Panc1 (cell line): ENCODE results near the gene USP28. TPM values are rescaled to one million over a fixed set of nuclear protein-coding genes. Genes with fewer than 3 reads are reported as not detected.

Source experiments
- ATAC-seq: fragments of 200-7000 bp; cut with Tn5 transposase; 2 replicates; pipeline ENCODE4 v1.9.1; 2020; ENCODE audit warnings: mild to moderate bottlenecking, moderate library complexity
- BruUV-seq: library from RNA; stranded (reverse); fragments of 400-500 nt; replicated peaks from 2 replicates; lab custom pipeline; 2021; lab: Mats Ljungman, UMichigan
- CTCF ChIA-PET: fragments of 300-600 bp; sonication (Branson Sonifier 250); formaldehyde crosslinking; loops from one replicate; lab custom pipeline; 2022; ENCODE audit warnings: antibody characterized with exemption; lab: Charles Lee
- POLR2A ChIA-PET: fragments of 300-600 bp; sonication (Branson Sonifier 250); formaldehyde crosslinking; loops from one replicate; lab custom pipeline; 2022; ENCODE audit warnings: antibody characterized with exemption; lab: Charles Lee
- DNase-seq: peaks from one replicate; pipeline ENCODE4 v3.0.0-alpha.2; 2010; ENCODE audit warnings: low read depth, low spot score
- H3K27ac ChIP-seq: 2 replicates; pipeline ENCODE4 v1.5.1; 2011; ENCODE audit warnings: mild to moderate bottlenecking, low read length, inconsistent platforms
- H3K27me3 ChIP-seq: fragments of 200-500 bp; sonication (Bioruptor generic); 2 replicates; pipeline ENCODE4 v1.6.0; 2014; ENCODE audit warnings: low read length, inconsistent platforms; ENCODE audit not compliant: control insufficient read depth, insufficient read depth
- H3K36me3 ChIP-seq: fragments of 200-500 bp; sonication (Bioruptor generic); 2 replicates; pipeline ENCODE4 v1.5.1; 2014; ENCODE audit warnings: inconsistent platforms, mild to moderate bottlenecking, low read length, moderate library complexity; ENCODE audit not compliant: control insufficient read depth, insufficient read depth
- H3K4me1 ChIP-seq: 2 replicates; pipeline ENCODE4 v1.5.1; 2011; ENCODE audit warnings: inconsistent platforms, mild to moderate bottlenecking, low read length, moderate library complexity; ENCODE audit not compliant: control insufficient read depth, insufficient read depth
- H3K4me3 ChIP-seq, 2 experiments: 2 replicates each; pipeline ENCODE4 v1.5.1; 2011 to 2012; ENCODE audit warnings: low read depth in 2 of 2, low read length in 2 of 2, mild to moderate bottlenecking in 2 of 2, inconsistent platforms in 1 of 2, moderate library complexity in 1 of 2
- H3K9me3 ChIP-seq: fragments of 200-500 bp; sonication (Bioruptor generic); 2 replicates; pipeline ENCODE4 v1.5.1; 2014; ENCODE audit warnings: low read depth, mild to moderate bottlenecking, inconsistent platforms, low read length, moderate library complexity; ENCODE audit not compliant: control insufficient read depth, insufficient read depth
- CTCF ChIP-seq: fragments of 450-650 bp; IDR thresholded peaks from 2 replicates; pipeline ENCODE4 v1.5.1; 2017; ENCODE audit warnings: mild to moderate bottlenecking
- POLR2AphosphoS5 ChIP-seq: IDR thresholded peaks from 2 replicates; pipeline ENCODE4 v1.6.1; 2012; ENCODE audit warnings: mild to moderate bottlenecking, low read depth, low read length, moderate library complexity
- REST ChIP-seq, 2 experiments: IDR thresholded peaks; 2 replicates each; pipeline ENCODE4 v1.6.1; 2011 to 2012; ENCODE audit warnings: low read depth in 2 of 2, control low read depth in 1 of 2, low read length in 1 of 2, mild to moderate bottlenecking in 1 of 2, moderate library complexity in 1 of 2; ENCODE audit not compliant: insufficient read depth in 1 of 2
- SIN3A ChIP-seq: IDR thresholded peaks from 2 replicates; pipeline ENCODE4 v1.6.1; 2012; ENCODE audit warnings: low read depth, mild to moderate bottlenecking, low read length, moderate library complexity, borderline replicate concordance; ENCODE audit not compliant: insufficient read depth
- TCF7L2 ChIP-seq: IDR thresholded peaks from 2 replicates; pipeline ENCODE4 v1.6.1; 2011; ENCODE audit warnings: mild to moderate bottlenecking, low read depth, low read length, inconsistent platforms
- in situ Hi-C: cut with HindIII; loops from 2 replicates; pipeline ENCODE4 v1.10.0; 2016; ENCODE audit warnings: low sequenced_read_pairs, low pct_unique_long_range_greater_than_20kb
- intact Hi-C: fragments of 100-400 bp; cut with micrococcal nuclease; formaldehyde crosslinking; loops from one replicate; pipeline ENCODE4 v1.10.0; 2022; ENCODE audit not compliant: unreplicated experiment
- total RNA-seq: library from RNA; stranded (reverse); gene quantifications from one replicate; pipeline ENCODE4 v1.2.1, GENCODE V29; 2021; ENCODE audit not compliant: unreplicated experiment

The USP28 gene
- total RNA-seq, 1 experiment from 2014 or later, result 52.3 TPM

GRCh38 chr11:113841691-113842090, 33.7 kb downstream of the USP28 start:
- DNase-seq, result no peak
- intact Hi-C loops (no loop called here), in situ Hi-C loops (no loop called here)
- no peak overlapping the region for H3K4me3 ChIP-seq
- no peak overlapping the region for H3K27ac ChIP-seq
- CTCF ChIA-PET, result no interaction called here
- TF ChIP-seq POLR2AphosphoS5 (no peak), SIN3A (no peak), TCF7L2 (no peak), REST (IDR thresholded peaks at IDR 0.05; ENCODE audit: insufficient read depth in 1 of 2, low read depth in 2 of 2, low read length in 1 of 2) (no peak), CTCF (no peak)
- BruUV-seq, result no TSS peak
- no peaks in the 10 kb centered on the region for H3K27me3 ChIP-seq
- H3K4me1 ChIP-seq, result no peaks in the 10 kb centered on the region
- no peaks in the 10 kb centered on the region for H3K36me3 ChIP-seq
- POLR2A ChIA-PET, result no interaction called here
- no peak for ATAC-seq
- H3K9me3 ChIP-seq, result no peaks in the 10 kb centered on the region

GRCh38 chr11:113840932-113841664, 34.3 kb downstream of the USP28 start:
- ChIA-PET POLR2A (no interaction called here), CTCF (no interaction called here)
- no TSS peak for BruUV-seq
- H3K27me3 ChIP-seq, result no peaks in the 10 kb centered on the region
- intact Hi-C loops (no loop called here), in situ Hi-C loops (no loop called here)
- H3K27ac ChIP-seq, result no peak overlapping the region
- H3K36me3 ChIP-seq, result no peaks in the 10 kb centered on the region
- DNase-seq (no peak), ATAC-seq (no peak)
- TF ChIP-seq CTCF, result no peak
- no peak for TF ChIP-seq POLR2AphosphoS5
- TF ChIP-seq REST (IDR thresholded peaks at IDR 0.05; ENCODE audit: insufficient read depth in 1 of 2, low read depth in 2 of 2, low read length in 1 of 2), result no peak
- no peak for TF ChIP-seq TCF7L2
- TF ChIP-seq SIN3A, result no peak
- H3K4me1 ChIP-seq, result no peaks in the 10 kb centered on the region
- no peaks in the 10 kb centered on the region for H3K9me3 ChIP-seq
- no peak overlapping the region for H3K4me3 ChIP-seq
